ENCODE results near the gene GRM2. TPM values are rescaled to one million over a fixed set of nuclear protein-coding genes. Genes with fewer than 3 reads are reported as not detected.
A peak's percentile ranks its signal among the peaks of the same experiment; 100 is the strongest.

Gene GRM2
- total and polyA plus RNA-seq, 2 donors, result 0.05 to 0.91 TPM

DNA sequence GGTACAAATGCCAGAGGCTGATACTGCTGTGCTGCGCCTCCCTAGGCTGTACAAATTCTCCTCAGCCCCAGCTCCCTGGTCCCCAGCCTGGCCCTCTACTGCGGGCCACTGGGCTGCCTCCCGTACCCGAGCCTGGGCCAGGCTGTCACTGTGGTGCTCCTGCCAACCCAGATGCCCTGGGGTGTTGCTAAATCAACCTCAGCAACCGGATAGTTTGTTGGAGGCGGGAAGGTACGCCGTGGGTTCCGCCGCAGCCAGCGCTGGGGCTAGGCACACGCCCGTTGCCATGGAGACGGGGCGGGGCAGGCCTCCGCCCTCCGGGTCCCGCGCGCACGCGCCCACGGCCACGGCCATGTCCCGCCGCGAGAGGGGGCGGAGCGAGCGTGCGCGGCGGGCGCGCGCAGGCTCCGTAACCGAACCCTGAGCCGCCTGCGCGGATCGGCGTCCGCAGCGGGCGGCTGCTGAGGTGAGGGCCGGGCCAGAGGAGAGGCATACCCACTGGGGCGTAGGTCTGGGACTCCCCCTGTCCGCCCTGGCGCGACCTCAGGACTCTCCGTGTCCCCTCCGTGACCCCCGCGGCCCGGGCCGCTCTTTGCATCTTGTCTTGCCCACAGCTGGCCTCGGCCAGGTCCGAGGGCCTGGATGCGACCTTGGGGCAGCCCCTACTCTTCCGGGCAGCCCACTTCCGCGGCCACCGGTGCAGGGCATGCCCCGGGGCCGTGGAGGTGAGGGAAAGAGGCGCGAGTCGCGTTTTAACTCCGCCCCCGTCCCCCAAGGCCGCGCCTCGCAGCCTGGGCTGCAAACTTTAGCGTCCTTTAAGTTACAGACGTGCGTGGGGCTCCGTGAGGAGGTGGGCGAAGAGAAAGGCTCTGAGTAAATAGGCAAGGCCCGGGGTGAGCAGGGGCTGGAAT is 35.8 kb upstream of the GRM2 start, which contains the start of gene TEX264:
TSS of gene TEX264 (plus strand) at position 430 of the 911 bp plus-strand sequence. CDS start 3,053 bp downstream, outside the sequence.
- DNase-seq (ENCODE audit: low read depth in 6 of 9, low spot score in 9 of 9), result peak in 8 of 9 donors; percentile 88 to 96 (median 91)
- H3K4me1 ChIP-seq (ENCODE audit: control insufficient read depth in 2 of 2, insufficient read depth in 2 of 2, low read length in 2 of 2), result peaks cover 6 to 37% of the 10 kb centered on the region in 2 donors
- peaks cover 0 to 10% of the 10 kb centered on the region in 2 donors for H3K36me3 ChIP-seq (ENCODE audit: control insufficient read depth in 2 of 2, insufficient read depth in 2 of 2, low read length in 1 of 2)
- H3K4me3 ChIP-seq (ENCODE audit: low read length in 2 of 2), result peak within 1 kb of the TSS; percentile 75 to 95
- under 1% methylated on average over 81 of the region's 81 CpGs for WGBS
- H3K27me3 ChIP-seq (ENCODE audit: control insufficient read depth in 2 of 2, insufficient read depth in 1 of 2, low read length in 1 of 2), result no peaks in the 10 kb centered on the region
- H3K27ac ChIP-seq (ENCODE audit: low read depth in 1 of 2, low read length in 1 of 2), result peak within 1 kb of the TSS; percentile 86 to 96
- no peaks in the 10 kb centered on the region for H3K9me3 ChIP-seq (ENCODE audit: control insufficient read depth in 2 of 2, insufficient read depth in 1 of 2, low read length in 1 of 2)

DNA sequence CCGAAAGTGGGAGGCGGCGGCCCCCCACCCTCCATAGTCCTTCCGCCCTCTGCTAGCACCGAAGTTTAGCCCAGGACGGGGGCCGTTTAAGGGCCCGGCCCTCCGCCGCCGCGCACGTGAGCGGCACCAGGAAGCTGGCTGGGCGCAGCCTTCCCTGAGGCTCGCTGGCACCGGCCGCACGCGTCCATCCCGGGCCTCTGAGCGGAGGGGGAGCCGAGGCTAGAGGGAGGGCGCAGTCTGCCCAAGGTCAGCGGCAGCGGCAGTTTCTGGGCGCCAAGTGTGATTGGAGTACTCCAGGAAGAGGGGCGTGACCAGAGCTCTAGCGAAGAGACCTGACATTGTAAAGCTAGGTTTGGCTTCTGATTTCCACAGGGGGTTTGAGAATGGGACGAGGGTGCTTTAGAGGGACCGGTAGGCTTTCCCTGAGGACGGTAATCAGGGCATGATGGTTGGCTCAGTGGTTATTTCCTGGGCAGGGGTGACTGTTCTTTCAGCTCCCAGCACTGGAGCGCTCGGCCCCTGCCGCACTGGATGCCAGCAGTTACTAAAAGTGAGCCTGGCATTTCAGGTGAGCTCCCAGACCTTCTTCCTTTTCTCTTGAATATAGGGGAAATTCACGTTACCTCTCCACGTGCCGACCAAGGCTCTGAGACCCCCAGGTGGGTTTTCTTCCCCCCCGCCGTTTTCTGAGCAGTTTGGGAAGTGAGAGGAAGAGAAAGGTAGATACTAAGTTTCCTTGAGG is 35.0 kb upstream of the GRM2 start:
- peaks cover 6 to 36% of the 10 kb centered on the region in 2 donors for H3K4me1 ChIP-seq (ENCODE audit: control insufficient read depth in 2 of 2, insufficient read depth in 2 of 2, low read length in 2 of 2)
- H3K36me3 ChIP-seq (ENCODE audit: control insufficient read depth in 2 of 2, insufficient read depth in 2 of 2, low read length in 1 of 2), result peaks cover 0 to 16% of the 10 kb centered on the region in 2 donors
- DNase-seq (ENCODE audit: low read depth in 6 of 9, low spot score in 9 of 9), result peak in 6 of 9 donors; percentile 39 to 73 (median 42)
- H3K9me3 ChIP-seq (ENCODE audit: control insufficient read depth in 2 of 2, insufficient read depth in 1 of 2, low read length in 1 of 2), result no peaks in the 10 kb centered on the region
- peak overlapping the region; percentile 75 to 86 for H3K27ac ChIP-seq (ENCODE audit: low read depth in 1 of 2, low read length in 1 of 2)
- 10% methylated on average over 40 of the region's 40 CpGs for WGBS
- H3K4me3 ChIP-seq (ENCODE audit: low read length in 2 of 2), result peak overlapping the region; percentile 75 to 95
- no peaks in the 10 kb centered on the region for H3K27me3 ChIP-seq (ENCODE audit: control insufficient read depth in 2 of 2, insufficient read depth in 1 of 2, low read length in 1 of 2)

DNA sequence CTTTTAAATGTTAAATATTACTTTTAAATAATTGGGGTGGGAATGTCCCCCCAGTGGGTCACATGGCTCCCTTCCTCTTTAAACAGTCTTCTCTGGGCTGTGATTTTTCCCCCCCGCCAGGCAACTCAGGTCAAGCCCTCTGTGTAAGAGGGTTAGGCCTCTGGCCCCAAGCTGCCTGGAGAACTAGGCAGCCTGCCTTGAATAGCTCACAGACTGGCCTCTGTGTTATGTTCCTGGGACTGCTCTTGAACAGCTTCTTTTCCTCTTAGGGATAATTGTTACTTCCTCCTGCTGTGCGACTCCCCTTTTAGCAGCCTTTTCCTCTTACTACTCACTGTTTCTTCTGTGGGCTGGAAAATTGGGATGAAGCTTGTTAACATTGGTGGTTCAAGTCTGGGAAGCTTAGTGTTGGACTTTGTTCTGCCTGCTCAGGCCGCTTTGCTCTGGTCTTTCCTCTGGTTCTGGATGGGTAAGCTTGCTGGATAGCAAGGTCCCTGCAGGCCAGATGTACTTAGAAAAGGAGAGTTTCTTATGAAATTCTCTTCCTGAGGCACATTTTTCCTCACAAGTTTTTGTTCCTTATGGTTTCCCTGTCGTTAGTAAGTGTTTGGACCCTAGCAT is 33.6 kb upstream of the GRM2 start:
- WGBS, result 96% methylated on average over 4 of the region's 4 CpGs
- Histone ChIP-seq H3K27me3 (ENCODE audit: control insufficient read depth in 2 of 2, insufficient read depth in 1 of 2, low read length in 1 of 2) (no peaks in the 10 kb centered on the region), H3K4me1 (ENCODE audit: control insufficient read depth in 2 of 2, insufficient read depth in 2 of 2, low read length in 2 of 2) (peaks cover 6 to 36% of the 10 kb centered on the region in 2 donors), H3K27ac (ENCODE audit: low read depth in 1 of 2, low read length in 1 of 2) (no peak overlapping the region), H3K36me3 (ENCODE audit: control insufficient read depth in 2 of 2, insufficient read depth in 2 of 2, low read length in 1 of 2) (peaks cover 0 to 16% of the 10 kb centered on the region in 2 donors), H3K4me3 (ENCODE audit: low read length in 2 of 2) (no peak overlapping the region), H3K9me3 (ENCODE audit: control insufficient read depth in 2 of 2, insufficient read depth in 1 of 2, low read length in 1 of 2) (no peaks in the 10 kb centered on the region)
- no peak for DNase-seq (ENCODE audit: low read depth in 6 of 9, low spot score in 9 of 9)

DNA sequence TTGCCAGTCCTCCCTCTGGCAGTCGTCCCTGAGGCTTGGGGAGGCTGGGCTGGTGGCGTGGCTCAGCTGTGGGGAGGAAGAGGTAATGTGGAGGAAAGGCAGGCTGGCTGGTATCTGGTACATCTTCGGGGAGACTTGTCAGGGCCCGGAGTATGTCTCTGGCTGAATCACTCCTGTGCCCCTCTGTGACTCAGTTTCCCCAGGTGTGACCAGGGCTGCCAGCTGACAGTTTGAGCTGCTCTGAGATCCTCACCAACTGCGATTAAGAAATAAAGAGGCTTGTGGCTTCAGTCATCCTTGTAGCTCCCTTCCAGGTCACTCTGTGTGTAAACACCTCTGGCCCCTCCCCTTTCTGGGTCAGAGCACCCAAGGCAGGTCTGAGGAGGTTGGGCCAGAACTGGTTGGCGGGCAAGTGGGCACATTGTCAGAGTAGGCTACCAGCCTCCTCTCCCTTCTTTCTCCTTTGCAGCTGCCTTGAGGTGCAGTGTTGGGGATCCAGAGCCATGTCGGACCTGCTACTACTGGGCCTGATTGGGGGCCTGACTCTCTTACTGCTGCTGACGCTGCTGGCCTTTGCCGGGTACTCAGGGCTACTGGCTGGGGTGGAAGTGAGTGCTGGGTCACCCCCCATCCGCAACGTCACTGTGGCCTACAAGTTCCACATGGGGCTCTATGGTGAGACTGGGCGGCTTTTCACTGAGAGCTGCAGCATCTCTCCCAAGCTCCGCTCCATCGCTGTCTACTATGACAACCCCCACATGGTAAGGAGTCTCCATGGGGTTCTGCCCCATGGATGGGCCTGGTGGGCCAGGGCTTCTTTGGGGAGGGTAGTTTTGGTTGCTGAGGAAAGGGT is 32.8 kb upstream of the GRM2 start:
- Histone ChIP-seq H3K9me3 (ENCODE audit: control insufficient read depth in 2 of 2, insufficient read depth in 1 of 2, low read length in 1 of 2) (no peaks in the 10 kb centered on the region), H3K27me3 (ENCODE audit: control insufficient read depth in 2 of 2, insufficient read depth in 1 of 2, low read length in 1 of 2) (no peaks in the 10 kb centered on the region), H3K27ac (ENCODE audit: low read depth in 1 of 2, low read length in 1 of 2) (no peak overlapping the region), H3K4me3 (ENCODE audit: low read length in 2 of 2) (no peak overlapping the region), H3K4me1 (ENCODE audit: control insufficient read depth in 2 of 2, insufficient read depth in 2 of 2, low read length in 2 of 2) (peaks cover 6 to 32% of the 10 kb centered on the region in 2 donors), H3K36me3 (ENCODE audit: control insufficient read depth in 2 of 2, insufficient read depth in 2 of 2, low read length in 1 of 2) (peaks cover 0 to 16% of the 10 kb centered on the region in 2 donors)
- 96% methylated on average over 14 of the region's 14 CpGs for WGBS
- no peak for DNase-seq (ENCODE audit: low read depth in 6 of 9, low spot score in 9 of 9)

DNA sequence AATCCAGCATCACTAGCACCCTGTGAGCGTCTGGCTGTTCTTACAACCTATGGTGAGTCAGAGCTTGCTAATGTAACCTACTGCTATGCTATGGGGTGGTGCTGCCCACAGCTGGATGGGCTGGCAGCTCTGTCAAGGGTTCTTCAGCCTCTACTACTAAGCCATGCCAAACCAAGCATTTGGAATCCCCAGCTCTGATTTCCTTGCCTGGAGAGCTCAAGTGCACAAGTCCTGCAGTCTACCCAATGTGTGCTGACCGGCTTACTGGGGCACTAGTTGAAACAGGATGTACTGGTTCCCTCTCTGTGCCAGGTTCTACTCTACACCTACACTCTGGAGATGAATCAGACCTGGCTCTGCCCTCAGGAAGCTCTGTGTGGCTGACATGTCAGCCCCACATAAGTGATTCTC is 31.7 kb upstream of the GRM2 start:
- peaks cover 6 to 22% of the 10 kb centered on the region in 2 donors for H3K4me1 ChIP-seq (ENCODE audit: control insufficient read depth in 2 of 2, insufficient read depth in 2 of 2, low read length in 2 of 2)
- H3K27ac ChIP-seq (ENCODE audit: low read depth in 1 of 2, low read length in 1 of 2), result no peak overlapping the region
- H3K36me3 ChIP-seq (ENCODE audit: control insufficient read depth in 2 of 2, insufficient read depth in 2 of 2, low read length in 1 of 2), result peaks cover 0 to 16% of the 10 kb centered on the region in 2 donors
- H3K4me3 ChIP-seq (ENCODE audit: low read length in 2 of 2), result no peak overlapping the region
- DNase-seq (ENCODE audit: low read depth in 6 of 9, low spot score in 9 of 9), result no peak
- WGBS, result 91% methylated on average over 2 of the region's 2 CpGs
- no peaks in the 10 kb centered on the region for H3K9me3 ChIP-seq (ENCODE audit: control insufficient read depth in 2 of 2, insufficient read depth in 1 of 2, low read length in 1 of 2)
- H3K27me3 ChIP-seq (ENCODE audit: control insufficient read depth in 2 of 2, insufficient read depth in 1 of 2, low read length in 1 of 2), result no peaks in the 10 kb centered on the region

DNA sequence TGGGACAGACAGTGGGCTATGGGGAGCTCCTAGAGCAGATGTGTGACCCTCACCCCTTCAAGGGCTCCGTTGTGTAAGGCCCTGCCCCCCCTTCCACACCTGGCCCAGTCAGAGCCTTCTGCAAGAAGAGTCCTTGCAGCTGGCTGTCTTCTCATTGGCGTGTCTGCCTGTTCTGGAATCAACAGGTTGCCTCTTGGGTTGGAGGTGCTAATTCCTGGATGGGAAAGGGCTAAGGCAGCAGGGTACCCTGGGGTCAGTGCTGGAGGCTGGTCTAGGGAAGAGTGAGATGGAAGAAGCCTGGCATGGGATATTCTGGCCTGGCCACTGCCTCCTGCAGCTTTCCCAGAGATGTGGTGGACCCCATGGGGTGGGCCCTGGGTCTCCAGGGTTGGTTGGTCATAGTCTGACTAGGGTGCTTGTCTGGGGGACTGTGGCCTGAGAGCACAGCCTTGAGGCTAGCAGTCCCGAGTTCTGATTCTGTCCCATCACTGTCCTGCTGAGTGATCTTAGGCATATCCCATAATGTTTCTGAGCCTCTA is 30.7 kb upstream of the GRM2 start:
- Histone ChIP-seq H3K4me1 (ENCODE audit: control insufficient read depth in 2 of 2, insufficient read depth in 2 of 2, low read length in 2 of 2) (peaks cover 0 to 24% of the 10 kb centered on the region in 2 donors), H3K9me3 (ENCODE audit: control insufficient read depth in 2 of 2, insufficient read depth in 1 of 2, low read length in 1 of 2) (no peaks in the 10 kb centered on the region), H3K27ac (ENCODE audit: low read depth in 1 of 2, low read length in 1 of 2) (no peak overlapping the region), H3K36me3 (ENCODE audit: control insufficient read depth in 2 of 2, insufficient read depth in 2 of 2, low read length in 1 of 2) (peaks cover 0 to 16% of the 10 kb centered on the region in 2 donors), H3K4me3 (ENCODE audit: low read length in 2 of 2) (no peak overlapping the region), H3K27me3 (ENCODE audit: control insufficient read depth in 2 of 2, insufficient read depth in 1 of 2, low read length in 1 of 2) (no peaks in the 10 kb centered on the region)
- no peak for DNase-seq (ENCODE audit: low read depth in 6 of 9, low spot score in 9 of 9)
- WGBS, result 91% methylated on average over 3 of the region's 3 CpGs

DNA sequence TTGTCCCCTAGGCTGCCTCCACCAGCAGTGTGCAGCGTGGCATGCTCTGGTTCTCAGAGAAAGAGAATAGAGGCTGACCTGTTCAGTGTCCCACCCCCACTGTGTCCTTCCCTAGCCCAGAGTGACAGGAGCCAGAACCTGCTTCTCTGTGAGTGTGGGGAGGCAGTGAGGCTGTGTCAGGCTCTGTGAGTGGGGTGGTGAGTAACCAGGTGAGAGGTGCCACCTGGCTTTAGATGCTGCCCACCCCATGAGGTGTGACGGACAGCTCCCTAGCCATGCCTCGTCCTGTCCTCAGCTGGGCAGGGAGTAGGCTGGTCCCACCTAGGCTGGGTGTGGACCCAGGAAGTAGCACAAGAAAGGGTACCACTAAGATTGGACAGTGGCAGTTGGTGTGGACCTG is 29.5 kb upstream of the GRM2 start:
- Histone ChIP-seq H3K4me3 (ENCODE audit: low read length in 2 of 2) (no peak overlapping the region), H3K4me1 (ENCODE audit: control insufficient read depth in 2 of 2, insufficient read depth in 2 of 2, low read length in 2 of 2) (peaks cover 7 to 30% of the 10 kb centered on the region in 2 donors), H3K27me3 (ENCODE audit: control insufficient read depth in 2 of 2, insufficient read depth in 1 of 2, low read length in 1 of 2) (no peaks in the 10 kb centered on the region), H3K9me3 (ENCODE audit: control insufficient read depth in 2 of 2, insufficient read depth in 1 of 2, low read length in 1 of 2) (no peaks in the 10 kb centered on the region), H3K36me3 (ENCODE audit: control insufficient read depth in 2 of 2, insufficient read depth in 2 of 2, low read length in 1 of 2) (peaks cover 0 to 17% of the 10 kb centered on the region in 2 donors), H3K27ac (ENCODE audit: low read depth in 1 of 2, low read length in 1 of 2) (no peak overlapping the region)
- DNase-seq (ENCODE audit: low read depth in 6 of 9, low spot score in 9 of 9), result no peak
- WGBS, result 99% methylated on average over 3 of the region's 3 CpGs

DNA sequence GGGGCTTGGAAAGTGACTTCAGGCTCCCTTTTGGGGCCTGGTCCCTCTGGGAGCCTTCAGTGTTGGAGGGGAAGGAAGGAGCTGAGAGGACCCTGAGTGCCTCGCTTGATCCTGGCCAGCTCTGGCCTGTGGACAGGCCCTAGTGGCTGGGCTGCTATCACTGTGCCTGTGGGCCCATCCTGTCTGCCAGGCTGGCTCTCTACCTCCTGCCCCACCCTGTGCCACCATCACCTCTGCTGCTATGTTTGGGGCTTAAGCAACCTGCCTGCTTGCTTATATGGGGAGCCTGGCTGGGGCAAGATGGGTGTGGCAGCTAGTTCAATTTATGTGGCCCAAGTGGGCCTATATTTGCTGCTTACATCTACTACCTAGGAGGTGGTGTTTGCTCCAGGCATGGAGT is 28.7 kb upstream of the GRM2 start:
- WGBS, result 93% methylated on average over 1 of the region's 1 CpG
- Histone ChIP-seq H3K9me3 (ENCODE audit: control insufficient read depth in 2 of 2, insufficient read depth in 1 of 2, low read length in 1 of 2) (no peaks in the 10 kb centered on the region), H3K4me1 (ENCODE audit: control insufficient read depth in 2 of 2, insufficient read depth in 2 of 2, low read length in 2 of 2) (peaks cover 7 to 32% of the 10 kb centered on the region in 2 donors), H3K4me3 (ENCODE audit: low read length in 2 of 2) (no peak overlapping the region), H3K27me3 (ENCODE audit: control insufficient read depth in 2 of 2, insufficient read depth in 1 of 2, low read length in 1 of 2) (no peaks in the 10 kb centered on the region), H3K27ac (ENCODE audit: low read depth in 1 of 2, low read length in 1 of 2) (no peak overlapping the region), H3K36me3 (ENCODE audit: control insufficient read depth in 2 of 2, insufficient read depth in 2 of 2, low read length in 1 of 2) (peaks cover 0 to 21% of the 10 kb centered on the region in 2 donors)
- DNase-seq (ENCODE audit: low read depth in 6 of 9, low spot score in 9 of 9), result no peak
